ENCODE data around the gene PGA5. TPM values are rescaled to one million over a fixed set of nuclear protein-coding genes. Genes with fewer than 3 reads are reported as not detected.
"Not testable (repeated sequence)": the region's sequence is repeated elsewhere in the genome, so short reads cannot be mapped to it uniquely, and the experiment has no call there.

The PGA5 gene
- total RNA-seq, 1 donor from 2014 or later = not detected

GRCh38 chr11:61218306-61218705 lies 22.7 kb upstream of the PGA5 start:
- DNase-seq (ENCODE audit: low spot score); H3K36me3 Mint-ChIP-seq (ENCODE audit: low read depth); H3K4me1 Mint-ChIP-seq (ENCODE audit: low read depth); H3K4me3 Mint-ChIP-seq (ENCODE audit: unreplicated experiment); H3K9me3 Mint-ChIP-seq (ENCODE audit: low read depth); H3K27ac Mint-ChIP-seq (ENCODE audit: unreplicated experiment); H3K27me3 Mint-ChIP-seq (ENCODE audit: low read depth): not testable (repeated sequence)

- not testable (repeated sequence) for H3K27me3 Mint-ChIP-seq (ENCODE audit: low read depth); H3K36me3 Mint-ChIP-seq (ENCODE audit: low read depth)
Observed at GRCh38 chr11:61219016-61219415, 22.0 kb upstream of the PGA5 start.

GRCh38 chr11:61222047-61222446 lies 18.9 kb upstream of the PGA5 start, which contains the start of gene PGA4:
Gene PGA4, plus strand, starts transcription at chr11:61222347. Its CDS starts 54 bp downstream, at chr11:61222401.
- not testable (repeated sequence) for H3K27ac Mint-ChIP-seq (ENCODE audit: unreplicated experiment); H3K36me3 Mint-ChIP-seq (ENCODE audit: low read depth); H3K4me3 Mint-ChIP-seq (ENCODE audit: unreplicated experiment); H3K27me3 Mint-ChIP-seq (ENCODE audit: low read depth); DNase-seq (ENCODE audit: low spot score); H3K4me1 Mint-ChIP-seq (ENCODE audit: low read depth); H3K9me3 Mint-ChIP-seq (ENCODE audit: low read depth)

More at GRCh38 chr11:61219016-61219415, 22.0 kb upstream of the PGA5 start:
- not testable (repeated sequence) for H3K9me3 Mint-ChIP-seq (ENCODE audit: low read depth); H3K4me1 Mint-ChIP-seq (ENCODE audit: low read depth); DNase-seq (ENCODE audit: low spot score); H3K27ac Mint-ChIP-seq (ENCODE audit: unreplicated experiment); H3K4me3 Mint-ChIP-seq (ENCODE audit: unreplicated experiment)

- H3K9me3 Mint-ChIP-seq (ENCODE audit: low read depth); DNase-seq (ENCODE audit: low spot score); H3K4me1 Mint-ChIP-seq (ENCODE audit: low read depth); H3K27ac Mint-ChIP-seq (ENCODE audit: unreplicated experiment); H3K27me3 Mint-ChIP-seq (ENCODE audit: low read depth); H3K36me3 Mint-ChIP-seq (ENCODE audit: low read depth); H3K4me3 Mint-ChIP-seq (ENCODE audit: unreplicated experiment): not testable (repeated sequence)
Observed at GRCh38 chr11:61222692-61223091, 18.3 kb upstream of the PGA5 start.

- not testable (repeated sequence) for DNase-seq (ENCODE audit: low spot score); H3K4me1 Mint-ChIP-seq (ENCODE audit: low read depth); H3K27ac Mint-ChIP-seq (ENCODE audit: unreplicated experiment); H3K27me3 Mint-ChIP-seq (ENCODE audit: low read depth); H3K4me3 Mint-ChIP-seq (ENCODE audit: unreplicated experiment); H3K36me3 Mint-ChIP-seq (ENCODE audit: low read depth); H3K9me3 Mint-ChIP-seq (ENCODE audit: low read depth)
Observed at GRCh38 chr11:61226457-61227137, 14.4 kb upstream of the PGA5 start.

GRCh38 chr11:61229458-61229857 lies 11.5 kb upstream of the PGA5 start:
- not testable (repeated sequence) for H3K4me1 Mint-ChIP-seq (ENCODE audit: low read depth); H3K27ac Mint-ChIP-seq (ENCODE audit: unreplicated experiment)

GRCh38 chr11:61231033-61231432 lies 9.9 kb upstream of the PGA5 start:
- not testable (repeated sequence) for H3K27ac Mint-ChIP-seq (ENCODE audit: unreplicated experiment); H3K4me1 Mint-ChIP-seq (ENCODE audit: low read depth); H3K4me3 Mint-ChIP-seq (ENCODE audit: unreplicated experiment); H3K27me3 Mint-ChIP-seq (ENCODE audit: low read depth); H3K9me3 Mint-ChIP-seq (ENCODE audit: low read depth); DNase-seq (ENCODE audit: low spot score); H3K36me3 Mint-ChIP-seq (ENCODE audit: low read depth)

More at GRCh38 chr11:61229458-61229857, 11.5 kb upstream of the PGA5 start:
- H3K36me3 Mint-ChIP-seq (ENCODE audit: low read depth); DNase-seq (ENCODE audit: low spot score); H3K4me3 Mint-ChIP-seq (ENCODE audit: unreplicated experiment); H3K27me3 Mint-ChIP-seq (ENCODE audit: low read depth); H3K9me3 Mint-ChIP-seq (ENCODE audit: low read depth): not testable (repeated sequence)

GRCh38 chr11:61231585-61231984 lies 9.4 kb upstream of the PGA5 start:
- H3K4me1 Mint-ChIP-seq (ENCODE audit: low read depth); H3K27me3 Mint-ChIP-seq (ENCODE audit: low read depth); H3K36me3 Mint-ChIP-seq (ENCODE audit: low read depth); H3K9me3 Mint-ChIP-seq (ENCODE audit: low read depth); H3K4me3 Mint-ChIP-seq (ENCODE audit: unreplicated experiment); DNase-seq (ENCODE audit: low spot score); H3K27ac Mint-ChIP-seq (ENCODE audit: unreplicated experiment): not testable (repeated sequence)

- not testable (repeated sequence) for H3K4me3 Mint-ChIP-seq (ENCODE audit: unreplicated experiment); H3K4me1 Mint-ChIP-seq (ENCODE audit: low read depth); H3K27ac Mint-ChIP-seq (ENCODE audit: unreplicated experiment); H3K27me3 Mint-ChIP-seq (ENCODE audit: low read depth); H3K9me3 Mint-ChIP-seq (ENCODE audit: low read depth); DNase-seq (ENCODE audit: low spot score); H3K36me3 Mint-ChIP-seq (ENCODE audit: low read depth)
Observed at GRCh38 chr11:61232548-61233145, 8.3 kb upstream of the PGA5 start.

- H3K27ac Mint-ChIP-seq (ENCODE audit: unreplicated experiment); H3K36me3 Mint-ChIP-seq (ENCODE audit: low read depth); H3K4me1 Mint-ChIP-seq (ENCODE audit: low read depth); H3K4me3 Mint-ChIP-seq (ENCODE audit: unreplicated experiment); H3K27me3 Mint-ChIP-seq (ENCODE audit: low read depth); DNase-seq (ENCODE audit: low spot score); H3K9me3 Mint-ChIP-seq (ENCODE audit: low read depth): not testable (repeated sequence)
Observed at GRCh38 chr11:61237130-61237529, 3.8 kb upstream of the PGA5 start.

- DNase-seq (ENCODE audit: low spot score); H3K4me3 Mint-ChIP-seq (ENCODE audit: unreplicated experiment); H3K9me3 Mint-ChIP-seq (ENCODE audit: low read depth); H3K27me3 Mint-ChIP-seq (ENCODE audit: low read depth); H3K4me1 Mint-ChIP-seq (ENCODE audit: low read depth); H3K36me3 Mint-ChIP-seq (ENCODE audit: low read depth); H3K27ac Mint-ChIP-seq (ENCODE audit: unreplicated experiment): not testable (repeated sequence)
Observed at GRCh38 chr11:61240288-61240687, 687 bp upstream of the PGA5 start.

GRCh38 chr11:61241526-61241925 lies 551 bp downstream of the PGA5 start:
- not testable (repeated sequence) for H3K4me1 Mint-ChIP-seq (ENCODE audit: low read depth); H3K36me3 Mint-ChIP-seq (ENCODE audit: low read depth); H3K27me3 Mint-ChIP-seq (ENCODE audit: low read depth); H3K27ac Mint-ChIP-seq (ENCODE audit: unreplicated experiment); DNase-seq (ENCODE audit: low spot score); H3K4me3 Mint-ChIP-seq (ENCODE audit: unreplicated experiment); H3K9me3 Mint-ChIP-seq (ENCODE audit: low read depth)

- not testable (repeated sequence) for H3K36me3 Mint-ChIP-seq (ENCODE audit: low read depth); H3K4me3 Mint-ChIP-seq (ENCODE audit: unreplicated experiment); H3K9me3 Mint-ChIP-seq (ENCODE audit: low read depth); H3K4me1 Mint-ChIP-seq (ENCODE audit: low read depth); H3K27ac Mint-ChIP-seq (ENCODE audit: unreplicated experiment); H3K27me3 Mint-ChIP-seq (ENCODE audit: low read depth); DNase-seq (ENCODE audit: low spot score)
Observed at GRCh38 chr11:61245284-61245964, 4.4 kb downstream of the PGA5 start.

All from chondrocyte (in vitro differentiated cells).